ACC112 (cell line): ENCODE measurements around the gene TMEM178A.
"Not testable (repeated sequence)": the region's sequence is repeated elsewhere in the genome, so short reads cannot be mapped to it uniquely, and the experiment has no call there.

Experiments
- H2AFZ ChIP-seq: fragments of 200-600 bp; sonication (generic); one replicate; pipeline ENCODE4 v1.6.0; 2017; ENCODE audit warnings: antibody characterized with exemption, low read length; ENCODE audit not compliant: unreplicated experiment
- H3K27ac ChIP-seq: fragments of 200-600 bp; sonication (generic); 2 replicates; pipeline ENCODE4 v1.5.1; 2014; ENCODE audit warnings: low read depth, mild to moderate bottlenecking, antibody characterized with exemption, low read length, moderate library complexity
- H3K27me3 ChIP-seq: fragments of 200-600 bp; sonication (generic); 2 replicates; pipeline ENCODE4 v1.6.1; 2014; ENCODE audit warnings: mild to moderate bottlenecking, antibody characterized with exemption, low read length, moderate library complexity, mixed read lengths; ENCODE audit not compliant: insufficient read depth
- H3K36me3 ChIP-seq: fragments of 200-600 bp; sonication (generic); 2 replicates; pipeline ENCODE4 v1.6.1; 2016; ENCODE audit warnings: mild to moderate bottlenecking, antibody characterized with exemption, low read length, moderate library complexity, mixed read lengths; ENCODE audit not compliant: insufficient read depth
- H3K4me1 ChIP-seq: fragments of 200-600 bp; sonication (generic); one replicate; pipeline ENCODE4 v1.6.1; 2016; ENCODE audit warnings: low read length, mixed read lengths; ENCODE audit not compliant: insufficient read depth, unreplicated experiment, control insufficient read depth
- H3K4me3 ChIP-seq: fragments of 200-600 bp; sonication (generic); 2 replicates; pipeline ENCODE4 v1.5.1; 2014; ENCODE audit warnings: mild to moderate bottlenecking, low read depth, low read length
- H3K79me2 ChIP-seq: fragments of 200-600 bp; sonication (generic); one replicate; pipeline ENCODE4 v1.6.0; 2016; ENCODE audit warnings: low read length; ENCODE audit not compliant: control insufficient read depth, unreplicated experiment, insufficient read depth

Gene TMEM178A

GRCh38 chr2:39665811-39666490 lies at the start of gene TMEM178A:
Gene TMEM178A, plus strand, starts transcription at chr2:39665917. Its CDS starts 58 bp downstream, at chr2:39665975.
- Histone ChIP-seq H3K4me1 (peaks cover 6% of the 10 kb centered on the region), H3K36me3 (no peaks in the 10 kb centered on the region), H3K27me3 (peaks cover 72% of the 10 kb centered on the region), H2AFZ (peak within 1 kb of the TSS; percentile 35), H3K79me2 (no peaks in the 10 kb centered on the region), H3K27ac (no peak within 1 kb of the TSS), H3K4me3 (peak within 1 kb of the TSS; percentile 70)

DNA sequence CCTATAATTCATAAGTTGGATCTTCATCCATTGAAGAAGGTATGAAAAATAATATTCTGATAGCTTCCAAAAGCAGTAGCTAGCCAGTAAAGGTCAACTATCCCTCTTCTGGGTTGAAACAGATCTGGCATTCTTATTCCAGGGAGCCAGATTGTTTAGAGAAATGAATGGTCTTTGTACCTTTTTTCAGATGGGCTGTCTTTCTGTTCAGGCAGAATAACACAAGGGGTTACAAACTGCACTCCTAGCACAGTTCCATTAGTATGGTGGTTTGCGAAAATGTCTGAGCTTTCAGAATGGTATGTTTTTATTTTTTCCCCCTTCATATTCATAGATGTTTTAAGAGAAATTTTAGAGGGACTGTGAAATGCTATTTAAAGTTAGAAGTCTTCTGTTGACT lies 47.5 kb upstream of the TMEM178A start:
- peaks cover 9% of the 10 kb centered on the region for H3K4me1 ChIP-seq
- H3K27ac ChIP-seq = no peak overlapping the region
- peaks cover 18% of the 10 kb centered on the region for H3K27me3 ChIP-seq
- no peaks in the 10 kb centered on the region for H3K36me3 ChIP-seq
- H3K4me3 ChIP-seq = no peak overlapping the region
- H3K79me2 ChIP-seq = no peaks in the 10 kb centered on the region
- no peak overlapping the region for H2AFZ ChIP-seq

- H3K36me3 ChIP-seq = no peaks in the 10 kb centered on the region
- no peak overlapping the region for H2AFZ ChIP-seq
- H3K4me3 ChIP-seq = no peak overlapping the region
- no peaks in the 10 kb centered on the region for H3K79me2 ChIP-seq
- H3K27me3 ChIP-seq = peaks cover 18% of the 10 kb centered on the region
- no peak overlapping the region for H3K27ac ChIP-seq
- peaks cover 9% of the 10 kb centered on the region for H3K4me1 ChIP-seq
These were observed 47.0 kb upstream of the TMEM178A start for GRCh38 chr2:39618736-39619135.

GRCh38 chr2:39620067-39620466 lies 45.6 kb upstream of the TMEM178A start:
- 0 out of 2 replicates have a peak overlapping the region, but pooled peaks have one; percentile 4 for H3K4me3 ChIP-seq
- H3K79me2 ChIP-seq = no peaks in the 10 kb centered on the region

DNA sequence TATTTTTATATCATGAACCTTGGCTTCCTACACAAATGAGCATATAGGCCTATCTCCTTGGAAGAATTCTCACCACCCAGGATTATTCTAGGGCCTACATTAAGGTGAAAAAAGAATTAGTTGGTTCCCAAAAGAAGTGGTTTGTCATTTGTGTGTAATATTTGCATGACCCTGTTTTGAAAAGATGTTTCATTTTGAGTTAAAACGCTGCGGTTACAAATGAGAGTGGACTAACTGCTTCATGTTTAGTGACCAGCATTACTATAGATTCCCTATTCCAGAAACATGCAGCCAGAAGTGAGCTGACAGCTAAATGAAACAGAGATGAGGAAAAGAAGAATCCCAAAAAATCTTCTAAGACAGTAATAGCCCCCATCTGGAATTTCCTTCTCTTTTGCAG lies 44.1 kb upstream of the TMEM178A start:
- Histone ChIP-seq H3K4me3 (no peak overlapping the region), H3K27ac (no peak overlapping the region), H3K4me1 (peaks cover 17% of the 10 kb centered on the region), H3K36me3 (no peaks in the 10 kb centered on the region), H3K79me2 (no peaks in the 10 kb centered on the region), H3K27me3 (peaks cover 3% of the 10 kb centered on the region; the same call in 1 of the 2 replicates), H2AFZ (no peak overlapping the region)

More at GRCh38 chr2:39620067-39620466, 45.6 kb upstream of the TMEM178A start:
- no peak overlapping the region for H3K27ac ChIP-seq
- peaks cover 14% of the 10 kb centered on the region for H3K27me3 ChIP-seq
- peaks cover 11% of the 10 kb centered on the region for H3K4me1 ChIP-seq
- no peak overlapping the region for H2AFZ ChIP-seq
- H3K36me3 ChIP-seq = no peaks in the 10 kb centered on the region

GRCh38 chr2:39622860-39623259 lies 42.9 kb upstream of the TMEM178A start:
- H3K4me3 ChIP-seq = no peak overlapping the region
- peaks cover 17% of the 10 kb centered on the region for H3K4me1 ChIP-seq
- H3K27me3 ChIP-seq = no peaks in the 10 kb centered on the region
- no peaks in the 10 kb centered on the region for H3K36me3 ChIP-seq
- H3K27ac ChIP-seq = no peak overlapping the region
- no peak overlapping the region for H2AFZ ChIP-seq
- no peaks in the 10 kb centered on the region for H3K79me2 ChIP-seq

DNA sequence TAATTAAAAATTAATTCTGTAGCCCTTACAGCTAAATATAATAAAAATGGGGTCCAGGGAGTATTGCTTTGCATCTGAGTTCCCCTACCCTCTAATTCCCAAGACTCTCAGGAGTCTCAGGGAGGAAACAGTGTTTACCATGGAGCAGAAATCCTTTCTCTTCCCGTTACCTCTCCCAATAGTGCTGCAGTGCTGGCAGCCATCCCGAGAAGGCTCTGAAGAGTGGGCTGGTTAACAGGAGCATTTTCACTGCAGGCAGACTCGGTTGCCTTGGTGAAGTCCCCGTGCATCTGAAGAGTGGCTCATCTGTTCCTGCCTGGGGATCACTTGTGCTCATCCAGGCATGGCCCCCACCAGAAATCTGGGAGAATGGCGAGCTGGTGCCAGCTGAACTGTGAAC lies 41.8 kb upstream of the TMEM178A start:
- no peak overlapping the region for H3K27ac ChIP-seq
- no peak overlapping the region for H2AFZ ChIP-seq
- peaks cover 17% of the 10 kb centered on the region for H3K4me1 ChIP-seq
- no peaks in the 10 kb centered on the region for H3K79me2 ChIP-seq
- H3K4me3 ChIP-seq = no peak overlapping the region
- no peaks in the 10 kb centered on the region for H3K36me3 ChIP-seq
- H3K27me3 ChIP-seq = no peaks in the 10 kb centered on the region

DNA sequence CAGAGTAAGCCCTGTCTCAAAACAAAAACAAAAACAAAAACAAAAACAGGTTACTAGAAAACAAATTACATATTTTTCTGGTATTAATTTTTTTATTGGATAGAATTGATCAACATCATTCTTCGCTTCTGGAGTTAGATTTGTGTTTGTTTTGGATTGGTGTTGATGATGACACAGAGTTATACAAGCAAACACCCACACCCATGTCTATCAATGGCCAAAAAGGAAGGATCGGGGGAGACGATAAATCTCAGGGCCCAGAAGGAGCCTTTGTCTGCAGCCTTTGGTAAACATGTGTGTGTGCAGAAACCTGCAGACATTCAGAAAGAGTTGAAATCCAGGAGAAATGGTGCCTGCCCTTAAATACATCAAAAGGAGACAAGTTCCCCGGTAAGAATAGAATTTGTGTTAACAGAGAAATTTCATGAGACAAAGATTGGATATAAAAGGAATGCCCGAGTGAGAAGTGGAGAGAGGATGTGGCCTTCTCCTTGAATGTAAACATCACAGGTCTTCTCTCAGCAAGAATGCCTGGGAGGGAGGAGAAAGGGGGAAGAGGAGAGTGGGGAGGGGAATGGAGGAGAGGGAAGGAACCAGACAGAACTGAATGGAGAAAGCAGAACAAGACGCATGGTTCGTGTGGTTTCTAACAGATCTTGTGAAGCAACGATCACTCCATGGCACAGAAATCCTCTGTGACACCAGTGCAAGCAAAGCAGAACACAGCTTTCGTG lies 40.4 kb upstream of the TMEM178A start:
- H2AFZ ChIP-seq = no peak overlapping the region
- H3K79me2 ChIP-seq = no peaks in the 10 kb centered on the region
- H3K27me3 ChIP-seq = no peaks in the 10 kb centered on the region
- peaks cover 10% of the 10 kb centered on the region for H3K4me1 ChIP-seq
- H3K36me3 ChIP-seq = no peaks in the 10 kb centered on the region
- H3K27ac ChIP-seq = no peak overlapping the region
- no peak overlapping the region for H3K4me3 ChIP-seq

- no peak overlapping the region for H3K4me3 ChIP-seq
- H3K36me3 ChIP-seq = no peaks in the 10 kb centered on the region
- H3K27me3 ChIP-seq = no peaks in the 10 kb centered on the region
- no peak overlapping the region for H3K27ac ChIP-seq
- H3K4me1 ChIP-seq = peaks cover 8% of the 10 kb centered on the region
- H3K79me2 ChIP-seq = no peaks in the 10 kb centered on the region
- no peak overlapping the region for H2AFZ ChIP-seq
These were observed 39.8 kb upstream of the TMEM178A start for GRCh38 chr2:39625927-39626270.

- H3K36me3 ChIP-seq, H3K27ac ChIP-seq, H3K79me2 ChIP-seq, H3K4me3 ChIP-seq, H3K27me3 ChIP-seq, H2AFZ ChIP-seq: not testable (repeated sequence)
- peaks cover 18% of the 10 kb centered on the region for H3K4me1 ChIP-seq
These were observed 37.4 kb upstream of the TMEM178A start for GRCh38 chr2:39628346-39628745.

- Histone ChIP-seq H2AFZ (no peak overlapping the region), H3K4me3 (no peak overlapping the region), H3K4me1 (peaks cover 18% of the 10 kb centered on the region), H3K27me3 (no peaks in the 10 kb centered on the region), H3K27ac (no peak overlapping the region), H3K36me3 (no peaks in the 10 kb centered on the region), H3K79me2 (no peaks in the 10 kb centered on the region)
These were observed 36.1 kb upstream of the TMEM178A start for GRCh38 chr2:39629646-39630045.
